HEK293 (cell line): ENCODE results near the gene TDRD1.
A peak's percentile ranks its signal among the peaks of the same experiment; 100 is the strongest.

Experiments
- CTCF ChIA-PET: fragments of 350-600 bp; formaldehyde crosslinking; extraction: SDS; loops from one replicate; lab custom pipeline; 2021; ENCODE audit warnings: antibody characterized with exemption; lab: Yijun Ruan, JAX
- POLR2A ChIA-PET: fragments of 300-600 bp; formaldehyde crosslinking; extraction: SDS; loops from one replicate; lab custom pipeline; 2020; ENCODE audit warnings: antibody characterized with exemption, inconsistent platforms; lab: Yijun Ruan, JAX
- H3K27ac ChIP-seq: fragments of 200-500 bp; sonication (Bioruptor generic); 2 replicates; pipeline ENCODE4 v1.5.1; 2014; ENCODE audit warnings: low read depth, low read length, control low read depth, inconsistent platforms; ENCODE audit errors: extremely low read depth
- H3K36me3 ChIP-seq, 2 experiments: fragments of 200-500 bp in 1 of 2; sonication (Bioruptor generic) in 1 of 2; 1 replicate in 1 of 2; 2 replicates in 1 of 2; pipeline ENCODE4 v1.5.1; 2014 to 2017; ENCODE audit warnings: inconsistent platforms in 2 of 2, low read length in 2 of 2; ENCODE audit not compliant: control insufficient read depth in 2 of 2, insufficient read depth in 1 of 2
- H3K4me1 ChIP-seq: fragments of 200-500 bp; sonication (Bioruptor generic); 2 replicates; pipeline ENCODE4 v1.5.1; 2014; ENCODE audit warnings: mild to moderate bottlenecking, low read length, inconsistent platforms; ENCODE audit not compliant: control insufficient read depth, insufficient read depth
- H3K4me3 ChIP-seq: 2 replicates; pipeline ENCODE4 v1.5.1; 2011; ENCODE audit warnings: low read depth, mild to moderate bottlenecking, control low read depth, low read length, moderate library complexity
- H3K9me3 ChIP-seq: fragments of 200-500 bp; sonication (Bioruptor generic); 2 replicates; pipeline ENCODE4 v1.5.1; 2014; ENCODE audit warnings: low read depth, low read length, inconsistent platforms; ENCODE audit not compliant: control insufficient read depth, insufficient read depth
- BCL11B ChIP-seq: fragments of 450-650 bp; formaldehyde crosslinking; IDR thresholded peaks from 2 replicates; pipeline ENCODE4 v1.5.1; 2016; ENCODE audit warnings: low read depth, missing biosample characterization, missing genetic modification characterization
- KLF1 ChIP-seq: fragments of 450-650 bp; formaldehyde crosslinking; IDR thresholded peaks from 2 replicates; pipeline ENCODE4 v1.5.1; 2016; ENCODE audit warnings: missing biosample characterization, missing genetic modification characterization
- KLF10 ChIP-seq: fragments of 450-650 bp; IDR thresholded peaks from 2 replicates; pipeline ENCODE4 v1.5.1; 2018; ENCODE audit warnings: missing biosample characterization, mild to moderate bottlenecking, missing genetic modification characterization
- KLF9 ChIP-seq: fragments of 450-650 bp; formaldehyde crosslinking; IDR thresholded peaks from 2 replicates; pipeline ENCODE4 v1.5.1; 2016; ENCODE audit warnings: missing biosample characterization, missing genetic modification characterization, low read depth
- PRDM6 ChIP-seq: fragments of 450-650 bp; formaldehyde crosslinking; IDR thresholded peaks from 2 replicates; pipeline ENCODE4 v1.5.1; 2017; ENCODE audit warnings: missing biosample characterization, missing genetic modification characterization
- REST ChIP-seq: fragments of 450-650 bp; formaldehyde crosslinking; IDR thresholded peaks from 2 replicates; pipeline ENCODE4 v1.5.1; 2016; ENCODE audit warnings: missing biosample characterization, missing genetic modification characterization
- TCF7L2 ChIP-seq: IDR thresholded peaks from 2 replicates; pipeline ENCODE4 v1.6.1; 2011; ENCODE audit warnings: low read depth, mild to moderate bottlenecking, inconsistent platforms, low read length, moderate library complexity, borderline replicate concordance
- ZBTB11 ChIP-seq: fragments of 450-650 bp; formaldehyde crosslinking; conservative IDR thresholded peaks from 2 replicates; pipeline ENCODE4 v1.5.1; 2016; ENCODE audit warnings: low read depth, missing biosample characterization, missing genetic modification characterization
- ZFP3 ChIP-seq: fragments of 450-650 bp; formaldehyde crosslinking; IDR thresholded peaks from 2 replicates; pipeline ENCODE4 v1.5.1; 2016; ENCODE audit warnings: low read depth, missing biosample characterization, missing genetic modification characterization
- ZFP41 ChIP-seq: fragments of 450-650 bp; formaldehyde crosslinking; IDR thresholded peaks from 2 replicates; pipeline ENCODE4 v1.5.1; 2016; ENCODE audit warnings: missing biosample characterization, missing genetic modification characterization, borderline replicate concordance
- ZFP69B ChIP-seq: fragments of 450-650 bp; formaldehyde crosslinking; IDR thresholded peaks from 2 replicates; pipeline ENCODE4 v1.5.1; 2016; ENCODE audit warnings: missing biosample characterization, missing genetic modification characterization
- ZNF132 ChIP-seq: fragments of 450-650 bp; formaldehyde crosslinking; IDR thresholded peaks from 2 replicates; pipeline ENCODE4 v1.5.1; 2017; ENCODE audit warnings: missing biosample characterization, missing genetic modification characterization, borderline replicate concordance
- ZNF202 ChIP-seq: fragments of 450-650 bp; formaldehyde crosslinking; IDR thresholded peaks from 2 replicates; pipeline ENCODE4 v1.5.1; 2016; ENCODE audit warnings: missing biosample characterization, missing genetic modification characterization, borderline replicate concordance
- ZNF23 ChIP-seq: fragments of 450-650 bp; formaldehyde crosslinking; IDR thresholded peaks from 2 replicates; pipeline ENCODE4 v1.5.1; 2016; ENCODE audit warnings: missing biosample characterization, missing genetic modification characterization, borderline replicate concordance
- ZNF248 ChIP-seq: fragments of 450-650 bp; formaldehyde crosslinking; IDR thresholded peaks from 2 replicates; pipeline ENCODE4 v1.5.1; 2017; ENCODE audit warnings: missing biosample characterization, missing genetic modification characterization
- ZNF335 ChIP-seq: fragments of 450-650 bp; formaldehyde crosslinking; conservative IDR thresholded peaks from 2 replicates; pipeline ENCODE4 v1.5.1; 2016; ENCODE audit warnings: missing biosample characterization, missing genetic modification characterization
- ZNF555 ChIP-seq: fragments of 450-650 bp; formaldehyde crosslinking; conservative IDR thresholded peaks from 2 replicates; pipeline ENCODE4 v1.5.1; 2017; ENCODE audit warnings: missing biosample characterization, mild to moderate bottlenecking, missing genetic modification characterization, inconsistent platforms
- ZNF610 ChIP-seq: fragments of 450-650 bp; formaldehyde crosslinking; IDR thresholded peaks from 2 replicates; pipeline ENCODE4 v1.5.1; 2016; ENCODE audit warnings: missing biosample characterization, missing genetic modification characterization, borderline replicate concordance
- ZNF664 ChIP-seq: fragments of 450-650 bp; formaldehyde crosslinking; IDR thresholded peaks from 2 replicates; pipeline ENCODE4 v1.5.1; 2016; ENCODE audit warnings: missing biosample characterization, missing genetic modification characterization
- ZNF670 ChIP-seq: fragments of 450-650 bp; formaldehyde crosslinking; IDR thresholded peaks from 2 replicates; pipeline ENCODE4 v1.5.1; 2016; ENCODE audit warnings: missing biosample characterization, missing genetic modification characterization, low read depth
- ZNF701 ChIP-seq: fragments of 450-650 bp; formaldehyde crosslinking; IDR thresholded peaks from 2 replicates; pipeline ENCODE4 v1.5.1; 2016; ENCODE audit warnings: missing biosample characterization, missing genetic modification characterization
- ZNF704 ChIP-seq: fragments of 450-650 bp; formaldehyde crosslinking; IDR thresholded peaks from 2 replicates; pipeline ENCODE4 v1.5.1; 2016; ENCODE audit warnings: missing biosample characterization, missing genetic modification characterization
- ZNF768 ChIP-seq: fragments of 450-650 bp; formaldehyde crosslinking; IDR thresholded peaks from 2 replicates; pipeline ENCODE4 v1.5.1; 2018; ENCODE audit warnings: missing biosample characterization, mild to moderate bottlenecking, missing genetic modification characterization
- ZNF792 ChIP-seq: fragments of 450-650 bp; formaldehyde crosslinking; IDR thresholded peaks from 2 replicates; pipeline ENCODE4 v1.5.1; 2016; ENCODE audit warnings: missing biosample characterization, missing genetic modification characterization
- ZNF830 ChIP-seq: fragments of 450-650 bp; IDR thresholded peaks from 2 replicates; pipeline ENCODE4 v1.5.0; 2018; ENCODE audit warnings: missing biosample characterization, missing genetic modification characterization, low read depth, mild to moderate bottlenecking, moderate library complexity
- ZNF843 ChIP-seq: fragments of 450-650 bp; formaldehyde crosslinking; IDR thresholded peaks from 2 replicates; pipeline ENCODE4 v1.5.1; 2016; ENCODE audit warnings: missing biosample characterization, missing genetic modification characterization

The TDRD1 gene

GRCh38 chr10:114250236-114250635 lies 71.1 kb downstream of the TDRD1 start (continued):
- TF ChIP-seq ZBTB11 (tag by site-specific recombination), result no peak
- TF ChIP-seq ZNF704 (tag by site-specific recombination), result no peak
- TF ChIP-seq ZNF843 (tag by site-specific recombination), result no peak
- TF ChIP-seq KLF1 (tag by site-specific recombination), result no peak
- TF ChIP-seq ZNF701 (tag by site-specific recombination), result no peak
- TF ChIP-seq ZNF830 (tag by site-specific recombination), result no peak

GRCh38 chr10:114250716-114251115 lies 71.6 kb downstream of the TDRD1 start:
- Histone ChIP-seq H3K36me3 (no peaks in the 10 kb centered on the region), H3K4me1 (no peaks in the 10 kb centered on the region), H3K27ac (no peak overlapping the region), H3K4me3 (no peak overlapping the region), H3K9me3 (no peaks in the 10 kb centered on the region)
- POLR2A ChIA-PET, result no interaction called here
- CTCF ChIA-PET, result no interaction called here
- TF ChIP-seq ZFP69B, result no peak
- TF ChIP-seq ZNF768, result peak; percentile 27; the same call in 1 of the 2 replicates

GRCh38 chr10:114252092-114252491 lies 72.9 kb downstream of the TDRD1 start:
- no peaks in the 10 kb centered on the region for H3K9me3 ChIP-seq
- H3K4me1 ChIP-seq, result no peaks in the 10 kb centered on the region
- ChIA-PET POLR2A (no interaction called here), CTCF (no interaction called here)
- no peaks in the 10 kb centered on the region for H3K36me3 ChIP-seq
- no peak overlapping the region for H3K27ac ChIP-seq
- H3K4me3 ChIP-seq, result no peak overlapping the region
- TF ChIP-seq ZNF23 (tag by site-specific recombination) (no peak), PRDM6 (tag by site-specific recombination) (no peak), ZNF670 (no peak), ZFP3 (tag by site-specific recombination) (no peak), ZNF202 (tag by site-specific recombination) (no peak), ZNF248 (no peak), REST (tag by site-specific recombination) (no peak), ZNF335 (no peak), ZNF664 (tag by site-specific recombination) (no peak), ZNF610 (tag by site-specific recombination) (no peak), TCF7L2 (no peak), KLF10 (tag by site-specific recombination) (no peak), BCL11B (tag by site-specific recombination) (no peak), KLF9 (no peak), ZNF132 (no peak), ZFP41 (tag by site-specific recombination) (no peak), ZNF555 (no peak), ZNF792 (tag by site-specific recombination) (no peak)
